Measurements from ENCODE around the gene PRR18.

The PRR18 gene

GRCh38 chr6:166262743-166263515, 45.3 kb downstream of the PRR18 start:
- Mint-ChIP-seq H3K4me3 (no peak overlapping the region), H3K27me3 (ENCODE audit: low read depth) (peaks cover 24% of the 10 kb centered on the region), H3K9me3 (no peaks in the 10 kb centered on the region), H3K36me3 (ENCODE audit: low read depth) (no peaks in the 10 kb centered on the region), H3K4me1 (ENCODE audit: low read depth) (peaks cover 20% of the 10 kb centered on the region), H3K27ac (no peak overlapping the region)

GRCh38 chr6:166259296-166259977, 48.8 kb downstream of the PRR18 start:
- H3K4me1 Mint-ChIP-seq (ENCODE audit: low read depth), result peaks cover 22% of the 10 kb centered on the region
- no peaks in the 10 kb centered on the region for H3K9me3 Mint-ChIP-seq
- H3K27ac Mint-ChIP-seq, result peak overlapping the region; percentile 20
- peaks cover 42% of the 10 kb centered on the region for H3K27me3 Mint-ChIP-seq (ENCODE audit: low read depth)
- no peak overlapping the region for H3K4me3 Mint-ChIP-seq
- no peaks in the 10 kb centered on the region for H3K36me3 Mint-ChIP-seq (ENCODE audit: low read depth)

GRCh38 chr6:166258854-166259276, 49.3 kb downstream of the PRR18 start:
- H3K4me3 Mint-ChIP-seq, result no peak overlapping the region
- H3K9me3 Mint-ChIP-seq, result no peaks in the 10 kb centered on the region
- H3K36me3 Mint-ChIP-seq (ENCODE audit: low read depth), result no peaks in the 10 kb centered on the region
- peak overlapping the region; percentile 41 for H3K27ac Mint-ChIP-seq
- H3K4me1 Mint-ChIP-seq (ENCODE audit: low read depth), result peaks cover 22% of the 10 kb centered on the region
- peaks cover 48% of the 10 kb centered on the region for H3K27me3 Mint-ChIP-seq (ENCODE audit: low read depth)

GRCh38 chr6:166257911-166258318, 50.3 kb downstream of the PRR18 start:
- H3K4me1 Mint-ChIP-seq (ENCODE audit: low read depth), result peaks cover 22% of the 10 kb centered on the region
- H3K4me3 Mint-ChIP-seq, result no peak overlapping the region
- no peaks in the 10 kb centered on the region for H3K36me3 Mint-ChIP-seq (ENCODE audit: low read depth)
- no peak overlapping the region for H3K27ac Mint-ChIP-seq
- peaks cover 55% of the 10 kb centered on the region for H3K27me3 Mint-ChIP-seq (ENCODE audit: low read depth)
- no peaks in the 10 kb centered on the region for H3K9me3 Mint-ChIP-seq
